ENCODE measurements around the gene FXYD6. TPM values are rescaled to one million over a fixed set of nuclear protein-coding genes. Genes with fewer than 3 reads are reported as not detected.

Gene FXYD6
- total RNA-seq, 3 donors from 2014 or later: 16.0 to 25.0 (median 20.3) TPM

DNA sequence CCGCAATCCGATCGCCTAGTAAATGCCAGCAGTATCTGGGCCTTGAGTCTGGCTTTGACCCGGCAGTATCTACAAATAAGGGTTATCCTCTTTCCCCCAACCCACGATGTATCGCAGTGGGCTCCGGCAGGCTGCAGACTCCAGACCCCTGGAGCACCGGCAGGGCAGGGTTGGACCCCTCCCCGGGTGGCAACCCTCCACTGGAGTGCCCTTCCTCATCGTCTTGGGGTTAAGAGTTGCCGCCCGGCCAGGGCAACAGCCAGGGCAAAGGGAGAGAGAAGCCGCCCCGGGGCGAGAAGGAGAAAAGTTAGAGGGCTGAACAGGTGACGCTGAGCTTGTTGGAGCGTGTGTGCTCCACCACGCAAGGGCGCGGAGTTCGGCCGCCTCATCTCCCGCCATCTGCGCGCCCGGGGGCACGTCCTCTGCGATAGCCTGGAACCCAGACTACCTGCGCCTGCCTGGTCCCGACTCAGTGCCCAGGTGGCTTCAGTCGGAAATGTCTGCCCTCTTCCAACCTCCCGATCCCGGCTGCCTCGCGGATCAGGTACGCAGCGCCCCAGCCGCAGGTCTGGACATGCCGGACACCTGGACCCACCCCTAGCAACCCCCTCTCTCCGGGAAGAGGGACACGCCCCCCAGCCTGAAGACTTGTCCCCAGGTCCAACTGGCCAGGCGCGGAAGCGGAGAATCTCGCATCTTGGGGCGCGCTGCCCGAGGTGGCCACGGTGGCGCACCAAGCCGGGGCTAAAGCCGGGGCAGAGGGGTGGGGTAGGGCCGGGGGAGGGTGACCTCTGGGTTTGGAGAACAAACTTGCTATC, 80.6 kb downstream of the FXYD6 start:
- Histone ChIP-seq H3K27ac (no peak overlapping the region), H3K4me3 (peak overlapping the region; percentile 24 to 65 (median 47)), H3K4me1 (peaks cover 0 to 12% of the 10 kb centered on the region in 2 donors), H3K9me3 (no peaks in the 10 kb centered on the region), H3K27me3 (peaks cover 5 to 55% of the 10 kb centered on the region in 2 donors), H3K36me3 (no peaks in the 10 kb centered on the region)
- TF ChIP-seq CTCF (IDR thresholded peaks at IDR 0.05) (no peak), POLR2AphosphoS5 (IDR thresholded peaks at IDR 0.05) (no peak), POLR2A (IDR thresholded peaks at IDR 0.05) (no peak)
- intact Hi-C loops (cut with DNase I; ENCODE audit: low total_unique reads): no loop called here
- no peak for DNase-seq (ENCODE audit: low spot score in 2 of 2)

GRCh38 chr11:117794772-117795629, 81.5 kb downstream of the FXYD6 start:
- Histone ChIP-seq H3K4me1 (peaks cover 0 to 12% of the 10 kb centered on the region in 2 donors), H3K27ac (no peak overlapping the region), H3K27me3 (peaks cover 5 to 55% of the 10 kb centered on the region in 2 donors), H3K36me3 (no peaks in the 10 kb centered on the region), H3K4me3 (no peak overlapping the region), H3K9me3 (no peaks in the 10 kb centered on the region)
- DNase-seq (ENCODE audit: low spot score in 2 of 2): no peak
- intact Hi-C loops (cut with DNase I; ENCODE audit: low total_unique reads): no loop called here
- TF ChIP-seq POLR2AphosphoS5 (IDR thresholded peaks at IDR 0.05) (no peak), POLR2A (IDR thresholded peaks at IDR 0.05) (no peak), CTCF (IDR thresholded peaks at IDR 0.05) (no peak)

DNA sequence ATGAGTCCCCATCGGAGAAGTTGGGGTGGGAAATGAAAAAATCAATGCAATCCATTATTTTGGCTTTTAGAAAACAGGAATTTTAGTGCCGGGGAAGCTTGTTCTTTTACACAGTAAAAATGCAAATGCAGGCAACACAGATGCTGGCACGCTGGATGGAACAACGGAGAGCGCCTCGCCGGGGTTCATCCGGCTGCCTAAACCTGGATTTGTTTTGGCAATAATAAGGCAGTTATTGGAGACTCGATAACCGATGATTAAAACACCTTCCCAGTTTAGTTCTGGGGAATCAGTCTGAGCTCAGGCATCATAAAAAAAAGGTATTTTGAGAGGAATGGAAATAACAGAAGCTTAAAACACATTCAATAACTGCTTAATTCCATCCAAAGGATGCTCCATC, 82.3 kb downstream of the FXYD6 start:
- Histone ChIP-seq H3K4me1 (peaks cover 0 to 12% of the 10 kb centered on the region in 2 donors), H3K4me3 (no peak overlapping the region), H3K36me3 (no peaks in the 10 kb centered on the region), H3K9me3 (no peaks in the 10 kb centered on the region), H3K27ac (no peak overlapping the region), H3K27me3 (peaks cover 5 to 55% of the 10 kb centered on the region in 2 donors)
- intact Hi-C loops (cut with DNase I; ENCODE audit: low total_unique reads): no loop called here
- no peak for DNase-seq (ENCODE audit: low spot score in 2 of 2)
- no peak for TF ChIP-seq POLR2A (IDR thresholded peaks at IDR 0.05)
- no peak for TF ChIP-seq POLR2AphosphoS5 (IDR thresholded peaks at IDR 0.05)
- no peak for TF ChIP-seq CTCF (IDR thresholded peaks at IDR 0.05)

- TF ChIP-seq POLR2A (IDR thresholded peaks at IDR 0.05): no peak
- no peak for TF ChIP-seq CTCF (IDR thresholded peaks at IDR 0.05)
- no peak for TF ChIP-seq POLR2AphosphoS5 (IDR thresholded peaks at IDR 0.05)
- DNase-seq (ENCODE audit: low spot score in 2 of 2): no peak
- Histone ChIP-seq H3K4me3 (no peak overlapping the region), H3K9me3 (no peaks in the 10 kb centered on the region), H3K4me1 (peaks cover 0 to 12% of the 10 kb centered on the region in 2 donors), H3K36me3 (no peaks in the 10 kb centered on the region), H3K27ac (no peak overlapping the region), H3K27me3 (peaks cover 5 to 55% of the 10 kb centered on the region in 2 donors)
- intact Hi-C loops (cut with DNase I; ENCODE audit: low total_unique reads): no loop called here
Observed at GRCh38 chr11:117793583-117793982, 82.9 kb downstream of the FXYD6 start.

Data from breast epithelium (tissue), 4 donors.